Fibroblast of lung (primary cell): ENCODE measurements around the gene SLC39A10. TPM values are rescaled to one million over a fixed set of nuclear protein-coding genes. Genes with fewer than 3 reads are reported as not detected.

Source experiments
- DNase-seq, 2 donors: peaks; one replicate each; pipeline versions ENCODE4 v3.0.0 to v3.0.0-alpha.2; 2010; ENCODE audit warnings: low read depth in 2 of 2
- H2AFZ ChIP-seq: 2 replicates; pipeline ENCODE4 v1.5.1; 2012; ENCODE audit warnings: low read length, control low read depth, inconsistent platforms
- H3K27ac ChIP-seq: 2 replicates; pipeline ENCODE4 v1.5.1; 2011; ENCODE audit warnings: low read length, control low read depth; ENCODE audit not compliant: insufficient read depth
- H3K27me3 ChIP-seq: 2 replicates; pipeline ENCODE4 v1.5.1; 2011; ENCODE audit warnings: mild to moderate bottlenecking, low read length; ENCODE audit not compliant: control insufficient read depth, insufficient read depth
- H3K36me3 ChIP-seq: 2 replicates; pipeline ENCODE4 v1.5.1; 2011; ENCODE audit warnings: low read length; ENCODE audit not compliant: control insufficient read depth, insufficient read depth
- H3K4me1 ChIP-seq: 2 replicates; pipeline ENCODE4 v1.5.1; 2011; ENCODE audit warnings: low read length; ENCODE audit not compliant: control insufficient read depth, insufficient read depth; ENCODE audit errors: extremely low read depth
- H3K4me2 ChIP-seq: 2 replicates; pipeline ENCODE4 v1.5.1; 2011; ENCODE audit warnings: low read length, control low read depth; ENCODE audit not compliant: insufficient read depth; ENCODE audit errors: extremely low read depth
- H3K4me3 ChIP-seq, 4 experiments: fragments of 200-600 bp in 1 of 4; sonication (generic) in 1 of 4; replicated peaks in 1 of 4; 2 replicates each; pipeline ENCODE4 v1.5.1; 2011 to 2016; ENCODE audit warnings: low read length in 4 of 4, low read depth in 3 of 4, mild to moderate bottlenecking in 3 of 4, control low read depth in 2 of 4, inconsistent platforms in 1 of 4, mixed read lengths in 1 of 4; ENCODE audit not compliant: insufficient read depth in 1 of 4; ENCODE audit errors: control extremely low read depth in 1 of 4
- H3K79me2 ChIP-seq: 2 replicates; pipeline ENCODE4 v1.5.1; 2012; ENCODE audit warnings: mild to moderate bottlenecking, low read length, inconsistent platforms; ENCODE audit not compliant: control insufficient read depth, insufficient read depth
- H3K9ac ChIP-seq: 2 replicates; pipeline ENCODE4 v1.5.1; 2011; ENCODE audit warnings: mild to moderate bottlenecking, low read length, control low read depth; ENCODE audit not compliant: insufficient read depth
- H3K9me3 ChIP-seq: 2 replicates; pipeline ENCODE4 v1.5.1; 2012; ENCODE audit warnings: low read depth, low read length; ENCODE audit not compliant: control insufficient read depth, insufficient read depth
- H4K20me1 ChIP-seq: 2 replicates; pipeline ENCODE4 v1.5.1; 2011; ENCODE audit warnings: low read length; ENCODE audit not compliant: control insufficient read depth, insufficient read depth; ENCODE audit errors: extremely low read depth
- EZH2 ChIP-seq: IDR thresholded peaks from 2 replicates; pipeline ENCODE4 v1.5.1; 2012; ENCODE audit warnings: low read length, control low read depth, mild to moderate bottlenecking; ENCODE audit errors: missing control alignments
- polyA plus RNA-seq, 2 donors: library from polyadenylated mRNA; depleted of rRNA in 1 of 2; stranded (reverse) in 1 of 2; unstranded in 1 of 2; fragments of >200 nt; gene quantifications; 2 replicates each; pipeline ENCODE4 v1.2.1, GENCODE V29; 2011 to 2012; ENCODE audit warnings: missing spikeins in 1 of 2
- total RNA-seq: library from RNA; depleted of rRNA; stranded (reverse); fragments of >200 nt; gene quantifications from 2 replicates; pipeline ENCODE4 v1.2.1, GENCODE V29; 2014
- TF ChIP-seq, protein P1 (sequence below), 2 donors: IDR thresholded peaks in 1 of 2; conservative IDR thresholded peaks in 1 of 2; 1 replicate in 1 of 2; 2 replicates in 1 of 2; pipeline ENCODE4 v1.5.1; 2011 to 2012; ENCODE audit warnings: low read length in 2 of 2, control low read depth in 1 of 2, inconsistent platforms in 1 of 2, low read depth in 1 of 2, mild to moderate bottlenecking in 1 of 2

SLC39A10 gene
- total and polyA plus RNA-seq, 2 donors (not counting 1 experiment from before 2014, with no cell fraction given): 36.9 to 77.0 TPM

DNA sequence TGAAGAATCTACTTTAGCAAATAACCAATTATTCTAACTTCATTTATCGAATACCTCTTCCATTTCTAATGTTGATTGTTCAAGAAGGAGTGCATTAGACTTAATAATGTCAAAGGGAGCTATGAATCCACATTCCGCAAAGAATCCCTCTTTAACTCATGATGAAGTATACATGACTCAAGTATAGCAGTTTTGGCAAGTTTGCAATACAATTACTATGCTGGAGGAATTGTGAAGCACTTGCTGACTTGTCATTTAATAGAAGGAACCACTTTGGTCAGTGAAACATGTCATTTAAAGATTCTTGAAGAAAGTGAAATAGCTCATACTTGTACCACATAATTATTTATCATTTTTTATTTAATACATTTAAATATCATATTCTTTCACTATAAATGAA is 125.1 kb downstream of the SLC39A10 start:
- H3K27me3 ChIP-seq: no peaks in the 10 kb centered on the region
- H3K4me1 ChIP-seq: no peaks in the 10 kb centered on the region
- no peaks in the 10 kb centered on the region for H3K9me3 ChIP-seq
- no peak overlapping the region for H3K27ac ChIP-seq
- H3K4me3 ChIP-seq: no peak overlapping the region
- H3K36me3 ChIP-seq: no peaks in the 10 kb centered on the region
- H3K4me2 ChIP-seq: no peak overlapping the region
- no peaks in the 10 kb centered on the region for H4K20me1 ChIP-seq
- no peak overlapping the region for H3K9ac ChIP-seq
- no peaks in the 10 kb centered on the region for H3K79me2 ChIP-seq
- no peak overlapping the region for H2AFZ ChIP-seq
- no peak for TF ChIP-seq EZH2
- TF ChIP-seq, protein P1, sequence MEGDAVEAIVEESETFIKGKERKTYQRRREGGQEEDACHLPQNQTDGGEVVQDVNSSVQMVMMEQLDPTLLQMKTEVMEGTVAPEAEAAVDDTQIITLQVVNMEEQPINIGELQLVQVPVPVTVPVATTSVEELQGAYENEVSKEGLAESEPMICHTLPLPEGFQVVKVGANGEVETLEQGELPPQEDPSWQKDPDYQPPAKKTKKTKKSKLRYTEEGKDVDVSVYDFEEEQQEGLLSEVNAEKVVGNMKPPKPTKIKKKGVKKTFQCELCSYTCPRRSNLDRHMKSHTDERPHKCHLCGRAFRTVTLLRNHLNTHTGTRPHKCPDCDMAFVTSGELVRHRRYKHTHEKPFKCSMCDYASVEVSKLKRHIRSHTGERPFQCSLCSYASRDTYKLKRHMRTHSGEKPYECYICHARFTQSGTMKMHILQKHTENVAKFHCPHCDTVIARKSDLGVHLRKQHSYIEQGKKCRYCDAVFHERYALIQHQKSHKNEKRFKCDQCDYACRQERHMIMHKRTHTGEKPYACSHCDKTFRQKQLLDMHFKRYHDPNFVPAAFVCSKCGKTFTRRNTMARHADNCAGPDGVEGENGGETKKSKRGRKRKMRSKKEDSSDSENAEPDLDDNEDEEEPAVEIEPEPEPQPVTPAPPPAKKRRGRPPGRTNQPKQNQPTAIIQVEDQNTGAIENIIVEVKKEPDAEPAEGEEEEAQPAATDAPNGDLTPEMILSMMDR (conservative IDR thresholded peaks at IDR 0.05 in 1 of 2, IDR thresholded peaks at IDR 0.05 in 1 of 2; ENCODE audit: low read depth in 1 of 2, low read length in 2 of 2): no peak
- peak; percentile 19 for DNase-seq
